IMR-90 (cell line): ENCODE data around the gene LSM12. TPM values are rescaled to one million over a fixed set of nuclear protein-coding genes. Genes with fewer than 3 reads are reported as not detected.

ENCODE experiments used
- ATAC-seq: fragments of 200-7000 bp; cut with Tn5 transposase; 2 replicates; pipeline ENCODE4 v1.9.1; 2020; ENCODE audit warnings: low read depth, mild to moderate bottlenecking, moderate library complexity
- BruUV-seq: library from RNA; stranded (reverse); fragments of 400-500 nt; replicated peaks from 2 replicates; lab custom pipeline; 2021; lab: Mats Ljungman, UMichigan
- CTCF ChIA-PET: fragments of 300-600 bp; formaldehyde crosslinking; extraction: SDS; loops from one replicate; lab custom pipeline; 2021; ENCODE audit warnings: antibody characterized with exemption; lab: Yijun Ruan, JAX
- POLR2A ChIA-PET: fragments of 300-600 bp; sonication (Branson Sonifier 250); formaldehyde crosslinking; loops from one replicate; lab custom pipeline; 2022; ENCODE audit warnings: antibody characterized with exemption; ENCODE audit not compliant: unreplicated experiment; lab: Charles Lee
- DNase-seq: peaks from one replicate; pipeline ENCODE4 v3.0.0; 2013
- H2AFZ ChIP-seq: replicated peaks from 2 replicates; pipeline ENCODE3; 2013; ENCODE audit warnings: low read length, mild to moderate bottlenecking; ENCODE audit not compliant: poor library complexity
- H2AK5ac ChIP-seq: 2 replicates; pipeline ENCODE4 v1.6.1; 2013; ENCODE audit warnings: low read depth, low read length, inconsistent platforms
- H2AK9ac ChIP-seq: replicated peaks from 2 replicates; pipeline ENCODE3; 2013; ENCODE audit warnings: mild to moderate bottlenecking, low read depth, low read length, moderate library complexity; ENCODE audit not compliant: poor library complexity
- H2BK120ac ChIP-seq: 2 replicates; pipeline ENCODE4 v1.6.1; 2013; ENCODE audit warnings: low read depth, low read length, inconsistent platforms
- H2BK15ac ChIP-seq: 3 replicates; pipeline ENCODE4 v1.6.1; 2013; ENCODE audit warnings: low read depth, low read length, inconsistent platforms
- H2BK20ac ChIP-seq: 2 replicates; pipeline ENCODE4 v1.6.1; 2013; ENCODE audit warnings: low read depth, mild to moderate bottlenecking, inconsistent platforms, low read length, moderate library complexity
- H2BK5ac ChIP-seq: 2 replicates; pipeline ENCODE4 v1.6.1; 2013; ENCODE audit warnings: mild to moderate bottlenecking, low read depth, low read length, inconsistent platforms; ENCODE audit not compliant: poor library complexity, severe bottlenecking
- H3K14ac ChIP-seq: replicated peaks from 2 replicates; pipeline ENCODE4 v1.6.1; 2013; ENCODE audit warnings: low read depth, low read length, inconsistent platforms
- H3K18ac ChIP-seq: 2 replicates; pipeline ENCODE4 v1.6.1; 2013; ENCODE audit warnings: low read depth, low read length, control low read depth
- H3K23ac ChIP-seq: 2 replicates; pipeline ENCODE4 v1.6.1; 2013; ENCODE audit warnings: low read depth, low read length, inconsistent platforms
- H3K27ac ChIP-seq: 2 replicates; pipeline ENCODE4 v1.5.1; 2013; ENCODE audit warnings: mild to moderate bottlenecking, control low read depth, low read length; ENCODE audit not compliant: insufficient read depth
- H3K27me3 ChIP-seq: 2 replicates; pipeline ENCODE4 v1.6.1; 2013; ENCODE audit warnings: low read length; ENCODE audit not compliant: control insufficient read depth, insufficient read depth
- H3K36me3 ChIP-seq: 2 replicates; pipeline ENCODE4 v1.6.1; 2013; ENCODE audit warnings: low read length, mixed read lengths; ENCODE audit not compliant: control insufficient read depth, insufficient read depth
- H3K4ac ChIP-seq: 2 replicates; pipeline ENCODE4 v1.6.1; 2013; ENCODE audit warnings: low read depth, low read length, inconsistent platforms
- H3K4me1 ChIP-seq: 2 replicates; pipeline ENCODE4 v1.6.1; 2013; ENCODE audit warnings: low read length, mixed read lengths; ENCODE audit not compliant: control insufficient read depth, insufficient read depth
- H3K4me2 ChIP-seq: 2 replicates; pipeline ENCODE4 v1.6.1; 2013; ENCODE audit warnings: low read depth, mild to moderate bottlenecking, control low read depth, low read length, moderate library complexity
- H3K4me3 ChIP-seq: 2 replicates; pipeline ENCODE4 v1.5.1; 2013; ENCODE audit warnings: low read depth, mild to moderate bottlenecking, control low read depth, low read length, moderate library complexity; ENCODE audit not compliant: insufficient read depth
- H3K56ac ChIP-seq: 2 replicates; pipeline ENCODE4 v1.6.1; 2013; ENCODE audit warnings: low read length, inconsistent platforms; ENCODE audit not compliant: insufficient read depth; ENCODE audit errors: extremely low read depth
- H3K79me1 ChIP-seq, 2 experiments: 2 replicates each; pipeline ENCODE4 v1.6.1; 2013; ENCODE audit warnings: low read length in 2 of 2, inconsistent platforms in 1 of 2, low read depth in 1 of 2
- H3K9ac ChIP-seq: 2 replicates; pipeline ENCODE4 v1.6.1; 2013; ENCODE audit warnings: low read depth, low read length, control low read depth
- H3K9me1 ChIP-seq: 2 replicates; pipeline ENCODE4 v1.6.1; 2013; ENCODE audit warnings: low read length, inconsistent platforms; ENCODE audit not compliant: insufficient read depth
- H3K9me3 ChIP-seq: 2 replicates; pipeline ENCODE4 v1.6.1; 2013; ENCODE audit warnings: low read length; ENCODE audit not compliant: control insufficient read depth, insufficient read depth
- H4K20me1 ChIP-seq: 2 replicates; pipeline ENCODE4 v1.6.1; 2013; ENCODE audit warnings: low read length, inconsistent platforms; ENCODE audit not compliant: insufficient read depth
- H4K5ac ChIP-seq: 2 replicates; pipeline ENCODE4 v1.6.1; 2013; ENCODE audit warnings: mild to moderate bottlenecking, low read depth, low read length, control low read depth
- H4K8ac ChIP-seq, 2 experiments: 2 replicates each; pipeline ENCODE4 v1.6.1; 2013; ENCODE audit warnings: low read depth in 2 of 2, low read length in 2 of 2, control low read depth in 1 of 2, inconsistent platforms in 1 of 2
- H4K91ac ChIP-seq: 2 replicates; pipeline ENCODE4 v1.6.1; 2013; ENCODE audit warnings: low read depth, low read length, inconsistent platforms; ENCODE audit not compliant: insufficient read depth
- FOS ChIP-seq: fragments of 150-350 bp; IDR thresholded peaks from 2 replicates; pipeline ENCODE4 v1.6.1; 2016; ENCODE audit warnings: low read depth, low read length
- MAFK ChIP-seq: IDR thresholded peaks from 2 replicates; pipeline ENCODE4 v1.6.1; 2012; ENCODE audit warnings: low read depth, low read length, improper control_type of control experiment
- MXI1 ChIP-seq: IDR thresholded peaks from 2 replicates; pipeline ENCODE4 v1.6.1; 2012; ENCODE audit warnings: low read depth, mild to moderate bottlenecking, low read length, moderate library complexity, borderline replicate concordance
- WGBS, 2 experiments: methylation state at CpG; one replicate each; pipeline versions ENCODE4 v1.1.5 to v1.1.7; 2013; ENCODE audit warnings: missing lambda C conversion rate in 2 of 2; ENCODE audit not compliant: insufficient read length in 1 of 2; ENCODE audit errors: extremely low coverage in 2 of 2; 5-methylcytosine and 5-hydroxymethylcytosine counted together
- dilution Hi-C: fragments of 300-500 bp; cut with HindIII; formaldehyde crosslinking; loops from one replicate; pipeline ENCODE4 v1.14.3; 2018; ENCODE audit warnings: low sequenced_read_pairs; ENCODE audit not compliant: unreplicated experiment
- in situ Hi-C: fragments of 300-500 bp; cut with MboI; formaldehyde crosslinking; loops from 3 replicates; pipeline ENCODE4 v1.14.3; 2019; ENCODE audit warnings: low sequenced_read_pairs, inconsistent platforms, mixed read lengths
- intact Hi-C: fragments of 100-400 bp; cut with micrococcal nuclease; formaldehyde crosslinking; loops from 2 replicates; pipeline ENCODE4 v1.10.0; 2022
- polyA plus RNA-seq, 3 experiments: library from polyadenylated mRNA; depleted of rRNA; stranded (reverse); fragments of >200 nt; gene quantifications; 2 replicates each; pipeline ENCODE4 v1.2.3, GENCODE V29; 2012; ENCODE audit warnings: low replicate concordance in 1 of 3
- total RNA-seq: library from RNA; depleted of rRNA; stranded (reverse); fragments of >200 nt; gene quantifications from 2 replicates; pipeline ENCODE4 v1.2.3, GENCODE V29; 2012
- TF ChIP-seq, protein P1 (sequence below): fragments of 150-350 bp; IDR thresholded peaks from 2 replicates; pipeline ENCODE4 v1.6.1; 2017; ENCODE audit warnings: mild to moderate bottlenecking, antibody characterized with exemption, low read length, low read depth

The LSM12 gene
- total and polyA plus RNA-seq, 2 of the 4 experiments (the other 2 are of a cell fraction): 38.0 to 41.0 TPM

DNA sequence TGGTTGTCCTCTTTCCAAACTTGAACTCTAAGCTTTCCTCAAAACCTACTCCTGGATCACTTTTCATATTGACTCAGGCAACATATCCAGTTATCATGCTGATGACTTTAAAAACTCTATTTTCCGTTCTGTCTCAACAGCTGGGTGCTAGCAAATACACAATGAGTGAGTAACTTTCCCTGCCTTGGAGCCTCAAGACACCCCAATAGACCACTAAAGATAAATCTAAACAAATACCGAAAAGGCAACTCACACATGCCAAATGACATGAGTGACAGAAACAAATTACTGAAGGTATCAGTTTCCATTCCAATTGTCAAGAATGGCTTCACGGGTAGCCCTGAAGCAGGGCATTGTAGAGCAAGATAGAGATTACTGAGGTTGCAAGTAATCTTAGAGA lies 36.0 kb downstream of the LSM12 start:
- Histone ChIP-seq H2BK15ac (no peak overlapping the region), H3K18ac (no peak overlapping the region), H3K36me3 (peaks cover 26% of the 10 kb centered on the region), H3K4me3 (no peak overlapping the region), H3K14ac (no peak overlapping the region), H3K9me1 (peaks cover 17% of the 10 kb centered on the region), H4K8ac (no peak overlapping the region), H2AK9ac (no peak overlapping the region), H3K79me1 (peaks cover 17 to 38% of the 10 kb centered on the region in 2 experiments), H2BK5ac (no peak overlapping the region), H2AFZ (no peak overlapping the region), H4K20me1 (peaks cover 11% of the 10 kb centered on the region), H3K23ac (no peak overlapping the region), H2BK20ac (no peak overlapping the region), H4K5ac (no peak overlapping the region), H3K4me1 (no peaks in the 10 kb centered on the region), H2AK5ac (no peak overlapping the region), H2BK120ac (no peak overlapping the region), H3K9ac (no peak overlapping the region), H3K4me2 (no peak overlapping the region), H3K56ac (no peak overlapping the region), H3K9me3 (no peaks in the 10 kb centered on the region), H4K91ac (no peak overlapping the region), H3K27me3 (no peaks in the 10 kb centered on the region), H3K27ac (no peak overlapping the region), H3K4ac (no peak overlapping the region)
- ATAC-seq (no peak), DNase-seq (no peak)
- ChIA-PET CTCF (interaction anchor here (0.7 to 1.6 kb wide), 2 partner anchors 10 to 13 kb away, joined by 3 to 7 read pairs; no protein-coding TSS in a partner anchor), POLR2A (no interaction called here)
- WGBS, 2 experiments: no CpG with 5 or more reads among the region's 3 CpGs
- in situ Hi-C loops: no loop called here
- intact Hi-C loops: no loop called here
- dilution Hi-C loops: no loop called here
- BruUV-seq: no TSS peak
- TF ChIP-seq, protein P1, sequence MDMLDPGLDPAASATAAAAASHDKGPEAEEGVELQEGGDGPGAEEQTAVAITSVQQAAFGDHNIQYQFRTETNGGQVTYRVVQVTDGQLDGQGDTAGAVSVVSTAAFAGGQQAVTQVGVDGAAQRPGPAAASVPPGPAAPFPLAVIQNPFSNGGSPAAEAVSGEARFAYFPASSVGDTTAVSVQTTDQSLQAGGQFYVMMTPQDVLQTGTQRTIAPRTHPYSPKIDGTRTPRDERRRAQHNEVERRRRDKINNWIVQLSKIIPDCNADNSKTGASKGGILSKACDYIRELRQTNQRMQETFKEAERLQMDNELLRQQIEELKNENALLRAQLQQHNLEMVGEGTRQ: no peak
- TF ChIP-seq MXI1 (no peak), FOS (no peak), MAFK (no peak)
